Adrenal gland (tissue), 12 donors: ENCODE measurements around the gene PMF1. TPM values are rescaled to one million over a fixed set of nuclear protein-coding genes. Genes with fewer than 3 reads are reported as not detected.

Source experiments
- DNase-seq, 7 donors: peaks; one replicate each; pipeline ENCODE4 v3.0.0-alpha.2; 2019 to 2020
- H3K27ac ChIP-seq, 5 donors: fragments of 200-600 bp; sonication (generic) in 4 of 5; 1 replicate in 3 of 5; 2 replicates in 2 of 5; pipeline versions ENCODE4 v1.5.1 to v1.8.0; 2016 to 2020; ENCODE audit warnings: mild to moderate bottlenecking in 1 of 5
- H3K27me3 ChIP-seq: fragments of 200-600 bp; 2 replicates; pipeline ENCODE4 v1.8.0; 2021
- H3K36me3 ChIP-seq, 2 donors: fragments of 200-600 bp; replicated peaks in 1 of 2; 1 replicate in 1 of 2; 2 replicates in 1 of 2; pipeline versions ENCODE4 v1.5.1 to v1.8.0; 2018 to 2022
- H3K4me1 ChIP-seq, 2 donors: fragments of 200-600 bp; replicated peaks in 1 of 2; 1 replicate in 1 of 2; 2 replicates in 1 of 2; pipeline versions ENCODE4 v1.5.1 to v1.8.0; 2018 to 2021
- H3K4me3 ChIP-seq, 4 donors: fragments of 200-600 bp; sonication (generic) in 3 of 4; one replicate each; pipeline ENCODE4 v1.5.1; 2016 to 2018
- H3K9me3 ChIP-seq, 3 donors: fragments of 200-600 bp; sonication (generic) in 1 of 3; replicated peaks in 1 of 3; 1 replicate in 2 of 3; 2 replicates in 1 of 3; pipeline versions ENCODE4 v1.5.1 to v1.8.0; 2016 to 2021
- CTCF ChIP-seq, 6 experiments: fragments of 450-650 bp in 4 of 6; fragments of 200-600 bp in 2 of 6; sonication (generic) in 1 of 6; IDR thresholded peaks; 1 replicate in 5 of 6; 2 replicates in 1 of 6; pipeline versions ENCODE4 v1.5.1 to v1.8.0; 2016 to 2021; ENCODE audit warnings: antibody characterized with exemption in 6 of 6, mild to moderate bottlenecking in 2 of 6, moderate library complexity in 1 of 6
- POLR2A ChIP-seq, 2 donors: fragments of 450-650 bp; IDR thresholded peaks; one replicate each; pipeline ENCODE4 v1.6.1; 2017; ENCODE audit warnings: antibody characterized with exemption in 2 of 2, mild to moderate bottlenecking in 2 of 2, moderate library complexity in 1 of 2
- WGBS, 4 donors: extraction: QIAGEN DNeasy Blood & Tissue Kit in 2 of 4; methylation state at CpG; one replicate each; pipeline versions ENCODE4 v1.1.5 to v1.1.7; 2013 to 2017; 5-methylcytosine and 5-hydroxymethylcytosine counted together
- intact Hi-C, 2 donors: fragments of 100-400 bp; cut with DNase I; formaldehyde crosslinking; loops; one replicate each; pipeline versions ENCODE4 v1.14.1 to v1.15.0; 2022 to 2023
- polyA plus RNA-seq, 3 donors: library from polyadenylated mRNA; stranded (reverse); fragments of 200-250 nt in 2 of 3; fragments of 350-450 nt in 1 of 3; fragmentation: Illumina TruSeq in 1 of 3; extraction: RNeasy Lipid Tissue Mini Kit (QIAGEN cat#74804) in 1 of 3; gene quantifications; one replicate each; pipeline ENCODE4 v1.2.3, GENCODE V29; 2013 to 2014
- total RNA-seq, 9 donors: library from RNA; depleted of rRNA in 4 of 9; stranded (reverse); fragments of >200 nt in 4 of 9; fragments of 120-200 nt in 1 of 9; fragmentation: NEBNext Ultra II Directional in 1 of 9; extraction: Animal tissue kit (Norgen Biotek cat#: 25700) in 1 of 9; gene quantifications; one replicate each; pipeline versions ENCODE4 v1.1.0 to v1.2.4, GENCODE V29; 2013 to 2023
- donor health status: healthy with polysubstance abuse.
- donor health status: Bipolar disorder and iron deficiency.
- donor health status: DM: yes; HTN: yes; CAD: no.
- donor health status: DM: no; HTN: no; CAD: no.
- donor health status: DM: no; HTN: no; CAD: no.
- donor health status: DM: yes; HTN: yes; CAD: no.

PMF1 gene
- total and polyA plus RNA-seq, 12 donors = 45.6 to 103 (median 67.7) TPM

- 88 to 95% (median 92%) methylated on average over 10 to 12 of the region's 12 CpGs for WGBS, 4 donors
- H3K36me3 ChIP-seq = peaks cover 0 to 40% of the 10 kb centered on the region in 2 donors
- intact Hi-C loops = no loop called here
- TF ChIP-seq POLR2A (IDR thresholded peaks at IDR 0.05) (no peak), CTCF (IDR thresholded peaks at IDR 0.05) (no peak)
- no peaks in the 10 kb centered on the region for H3K27me3 ChIP-seq
- no peaks in the 10 kb centered on the region for H3K4me1 ChIP-seq
- no peaks in the 10 kb centered on the region for H3K9me3 ChIP-seq
- no peak overlapping the region for H3K27ac ChIP-seq
- H3K4me3 ChIP-seq = no peak overlapping the region
- DNase-seq = no peak
Measured at GRCh38 chr1:156232201-156232894, 19.5 kb downstream of the PMF1 start.

GRCh38 chr1:156233426-156234127, 20.8 kb downstream of the PMF1 start:
- H3K4me3 ChIP-seq = no peak overlapping the region
- no peaks in the 10 kb centered on the region for H3K27me3 ChIP-seq
- intact Hi-C loops = no loop called here
- no peak overlapping the region for H3K27ac ChIP-seq
- WGBS, 4 donors = 86 to 94% (median 89%) methylated on average over 5 of the region's 5 CpGs
- no peaks in the 10 kb centered on the region for H3K9me3 ChIP-seq
- H3K4me1 ChIP-seq = no peaks in the 10 kb centered on the region
- peaks cover 0 to 50% of the 10 kb centered on the region in 2 donors for H3K36me3 ChIP-seq
- TF ChIP-seq CTCF (IDR thresholded peaks at IDR 0.05) (no peak), POLR2A (IDR thresholded peaks at IDR 0.05) (no peak)
- DNase-seq = no peak

GRCh38 chr1:156236164-156236563, 23.4 kb downstream of the PMF1 start:
- no peaks in the 10 kb centered on the region for H3K9me3 ChIP-seq
- no peaks in the 10 kb centered on the region for H3K4me1 ChIP-seq
- peaks cover 0 to 64% of the 10 kb centered on the region in 2 donors for H3K36me3 ChIP-seq
- intact Hi-C loops = no loop called here
- 83 to 96% (median 95%) methylated on average over 3 to 12 of the region's 12 CpGs for WGBS, 4 donors
- H3K27ac ChIP-seq = no peak overlapping the region
- TF ChIP-seq CTCF (IDR thresholded peaks at IDR 0.05) (no peak), POLR2A (IDR thresholded peaks at IDR 0.05) (no peak)
- H3K4me3 ChIP-seq = no peak overlapping the region
- H3K27me3 ChIP-seq = no peaks in the 10 kb centered on the region
- no peak for DNase-seq

- no peak for TF ChIP-seq CTCF (IDR thresholded peaks at IDR 0.05)
- no peak for TF ChIP-seq POLR2A (IDR thresholded peaks at IDR 0.05)
- 91 to 95% (median 95%) methylated on average over 5 of the region's 5 CpGs for WGBS, 4 donors
- no peaks in the 10 kb centered on the region for H3K27me3 ChIP-seq
- peaks cover 0 to 64% of the 10 kb centered on the region in 2 donors for H3K36me3 ChIP-seq
- H3K4me3 ChIP-seq = no peak overlapping the region
- intact Hi-C loops = no loop called here
- no peak overlapping the region for H3K27ac ChIP-seq
- no peaks in the 10 kb centered on the region for H3K4me1 ChIP-seq
- H3K9me3 ChIP-seq = no peaks in the 10 kb centered on the region
- no peak for DNase-seq
Measured at GRCh38 chr1:156238248-156238647, 25.4 kb downstream of the PMF1 start.
